ENCODE results near the gene MECP2. TPM values are rescaled to one million over a fixed set of nuclear protein-coding genes. Genes with fewer than 3 reads are reported as not detected.

MECP2 gene
- total RNA-seq, 1 experiment from 2014 or later: 30.6 TPM

- ChIA-PET CTCF (no interaction called here), POLR2A (no interaction called here)
- no peak for TF ChIP-seq CTCF (IDR thresholded peaks at IDR 0.05; ENCODE audit: insufficient read depth in 1 of 2, low read depth in 1 of 2, low read length in 1 of 2, severe bottlenecking in 1 of 2, unreplicated experiment in 1 of 2)
- intact Hi-C loops (cut with micrococcal nuclease; ENCODE audit: unreplicated experiment): no loop called here
- BruUV-seq (replicated peaks): no TSS peak
- no peaks in the 10 kb centered on the region for H3K36me3 ChIP-seq (ENCODE audit: control insufficient read depth, insufficient read depth, low read length)
- Mint-ChIP-seq H3K4me3 (ENCODE audit: unreplicated experiment) (no peak overlapping the region), H3K27ac (ENCODE audit: unreplicated experiment) (no peak overlapping the region), H3K9me3 (ENCODE audit: unreplicated experiment) (no peaks in the 10 kb centered on the region), H3K27me3 (ENCODE audit: insufficient read depth, unreplicated experiment) (no peaks in the 10 kb centered on the region), H3K4me1 (ENCODE audit: low read depth, unreplicated experiment) (no peaks in the 10 kb centered on the region), H3K36me3 (ENCODE audit: insufficient read depth, unreplicated experiment) (no peaks in the 10 kb centered on the region)
- no peak overlapping the region for H3K4me3 ChIP-seq (ENCODE audit: low read depth, low read length)
- no peak for DNase-seq
- H3K27me3 ChIP-seq (replicated peaks; ENCODE audit: control insufficient read depth, insufficient read depth, low read length): no peaks in the 10 kb centered on the region
- H3K9me3 ChIP-seq: no peaks in the 10 kb centered on the region
- H3K4me1 ChIP-seq: no peaks in the 10 kb centered on the region
Measured at GRCh38 chrX:154132366-154132765, 34.8 kb upstream of the MECP2 start.

- Mint-ChIP-seq H3K4me3 (ENCODE audit: unreplicated experiment) (no peak overlapping the region), H3K27ac (ENCODE audit: unreplicated experiment) (no peak overlapping the region), H3K27me3 (ENCODE audit: insufficient read depth, unreplicated experiment) (no peaks in the 10 kb centered on the region), H3K9me3 (ENCODE audit: unreplicated experiment) (no peaks in the 10 kb centered on the region), H3K36me3 (ENCODE audit: insufficient read depth, unreplicated experiment) (no peaks in the 10 kb centered on the region), H3K4me1 (ENCODE audit: low read depth, unreplicated experiment) (no peaks in the 10 kb centered on the region)
- intact Hi-C loops (cut with micrococcal nuclease; ENCODE audit: unreplicated experiment): no loop called here
- no peak for DNase-seq
- Histone ChIP-seq H3K4me3 (ENCODE audit: low read depth, low read length) (no peak overlapping the region), H3K9me3 (no peaks in the 10 kb centered on the region), H3K27me3 (replicated peaks; ENCODE audit: control insufficient read depth, insufficient read depth, low read length) (no peaks in the 10 kb centered on the region), H3K4me1 (no peaks in the 10 kb centered on the region), H3K36me3 (ENCODE audit: control insufficient read depth, insufficient read depth, low read length) (no peaks in the 10 kb centered on the region)
- no peak for TF ChIP-seq CTCF (IDR thresholded peaks at IDR 0.05; ENCODE audit: insufficient read depth in 1 of 2, low read depth in 1 of 2, low read length in 1 of 2, severe bottlenecking in 1 of 2, unreplicated experiment in 1 of 2)
- BruUV-seq (replicated peaks): no TSS peak
- ChIA-PET POLR2A (no interaction called here), CTCF (no interaction called here)
Measured at GRCh38 chrX:154131955-154132354, 34.4 kb upstream of the MECP2 start.

GRCh38 chrX:154126101-154126500 is 28.6 kb upstream of the MECP2 start:
- Mint-ChIP-seq H3K27ac (ENCODE audit: unreplicated experiment) (no peak overlapping the region), H3K4me1 (ENCODE audit: low read depth, unreplicated experiment) (no peaks in the 10 kb centered on the region), H3K27me3 (ENCODE audit: insufficient read depth, unreplicated experiment) (no peaks in the 10 kb centered on the region), H3K36me3 (ENCODE audit: insufficient read depth, unreplicated experiment) (no peaks in the 10 kb centered on the region), H3K9me3 (ENCODE audit: unreplicated experiment) (no peaks in the 10 kb centered on the region), H3K4me3 (ENCODE audit: unreplicated experiment) (no peak overlapping the region)
- no TSS peak for BruUV-seq (replicated peaks)
- CTCF ChIA-PET: no interaction called here
- Histone ChIP-seq H3K4me3 (ENCODE audit: low read depth, low read length) (no peak overlapping the region), H3K9me3 (no peaks in the 10 kb centered on the region), H3K4me1 (0 out of 2 replicates have a peak, but pooled peaks cover 5% of the 10 kb centered on the region), H3K36me3 (ENCODE audit: control insufficient read depth, insufficient read depth, low read length) (no peaks in the 10 kb centered on the region), H3K27me3 (replicated peaks; ENCODE audit: control insufficient read depth, insufficient read depth, low read length) (no peaks in the 10 kb centered on the region)
- intact Hi-C loops (cut with micrococcal nuclease; ENCODE audit: unreplicated experiment): no loop called here
- no peak for DNase-seq
- TF ChIP-seq CTCF (IDR thresholded peaks at IDR 0.05; ENCODE audit: insufficient read depth in 1 of 2, low read depth in 1 of 2, low read length in 1 of 2, severe bottlenecking in 1 of 2, unreplicated experiment in 1 of 2): no peak
- POLR2A ChIA-PET: no interaction called here

Data from Caco-2 (cell line).